ENCODE results near the gene PRRG2. TPM values are rescaled to one million over a fixed set of nuclear protein-coding genes. Genes with fewer than 3 reads are reported as not detected.

The PRRG2 gene
- total RNA-seq, 1 experiment from 2014 or later: 0.64 TPM

DNA sequence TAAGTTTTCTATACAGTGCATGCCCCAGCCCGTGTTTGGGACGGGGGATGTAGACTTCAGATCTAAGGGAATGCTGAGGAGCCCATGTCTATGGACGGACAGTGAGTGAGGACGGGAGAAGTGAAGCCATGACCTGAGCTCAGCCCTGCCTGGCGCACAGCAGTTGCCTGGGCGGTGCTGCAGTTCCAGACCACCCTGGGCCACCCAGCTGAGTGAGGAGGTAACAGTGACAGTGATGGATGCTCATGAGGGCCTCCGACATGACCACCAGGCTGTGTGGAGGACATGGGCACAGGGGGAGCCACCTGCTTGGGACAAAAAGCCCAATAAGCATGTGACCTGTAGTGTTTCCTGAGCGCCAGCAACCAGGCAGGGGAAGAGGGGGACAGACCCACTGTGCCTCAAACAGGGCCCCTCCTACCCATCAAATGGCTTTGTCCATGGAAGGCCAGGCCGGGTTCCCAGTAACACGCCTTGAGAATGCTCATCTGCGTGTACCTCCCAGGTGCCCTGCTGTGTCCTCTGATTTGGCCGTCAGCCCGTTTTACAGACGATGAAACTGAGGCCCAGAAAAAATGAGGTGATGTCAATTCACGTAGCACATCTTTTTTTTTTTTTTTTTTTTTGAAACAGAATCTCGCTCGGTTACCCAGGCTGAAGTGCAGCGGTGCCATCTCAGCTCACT is 23.3 kb upstream of the PRRG2 start:
- intact Hi-C loops (cut with micrococcal nuclease; ENCODE audit: unreplicated experiment): no loop called here
- CTCF ChIA-PET: interaction anchor here (0.7 kb wide), 1 partner anchor 138 kb away, joined by 3 read pairs; no protein-coding TSS in a partner anchor
- in situ Hi-C loops (cut with HindIII; ENCODE audit: low pct_unique_long_range_greater_than_20kb, low sequenced_read_pairs): no loop called here
- no peak for ATAC-seq
- Histone ChIP-seq H3K4me3 (ENCODE audit: low read depth in 2 of 2, low read length in 2 of 2) (no peak overlapping the region), H3K9me3 (ENCODE audit: control insufficient read depth, insufficient read depth, low read depth, low read length) (no peaks in the 10 kb centered on the region), H3K36me3 (ENCODE audit: control insufficient read depth, insufficient read depth, low read length) (no peaks in the 10 kb centered on the region; the same call in 1 of the 2 replicates), H3K27me3 (ENCODE audit: control insufficient read depth, insufficient read depth, low read length) (no peaks in the 10 kb centered on the region), H3K4me1 (ENCODE audit: control insufficient read depth, insufficient read depth, low read length) (no peaks in the 10 kb centered on the region), H3K27ac (ENCODE audit: low read length) (no peak overlapping the region)
- BruUV-seq (replicated peaks): no TSS peak
- TF ChIP-seq, protein P1, sequence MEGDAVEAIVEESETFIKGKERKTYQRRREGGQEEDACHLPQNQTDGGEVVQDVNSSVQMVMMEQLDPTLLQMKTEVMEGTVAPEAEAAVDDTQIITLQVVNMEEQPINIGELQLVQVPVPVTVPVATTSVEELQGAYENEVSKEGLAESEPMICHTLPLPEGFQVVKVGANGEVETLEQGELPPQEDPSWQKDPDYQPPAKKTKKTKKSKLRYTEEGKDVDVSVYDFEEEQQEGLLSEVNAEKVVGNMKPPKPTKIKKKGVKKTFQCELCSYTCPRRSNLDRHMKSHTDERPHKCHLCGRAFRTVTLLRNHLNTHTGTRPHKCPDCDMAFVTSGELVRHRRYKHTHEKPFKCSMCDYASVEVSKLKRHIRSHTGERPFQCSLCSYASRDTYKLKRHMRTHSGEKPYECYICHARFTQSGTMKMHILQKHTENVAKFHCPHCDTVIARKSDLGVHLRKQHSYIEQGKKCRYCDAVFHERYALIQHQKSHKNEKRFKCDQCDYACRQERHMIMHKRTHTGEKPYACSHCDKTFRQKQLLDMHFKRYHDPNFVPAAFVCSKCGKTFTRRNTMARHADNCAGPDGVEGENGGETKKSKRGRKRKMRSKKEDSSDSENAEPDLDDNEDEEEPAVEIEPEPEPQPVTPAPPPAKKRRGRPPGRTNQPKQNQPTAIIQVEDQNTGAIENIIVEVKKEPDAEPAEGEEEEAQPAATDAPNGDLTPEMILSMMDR (IDR thresholded peaks at IDR 0.05): no peak
- DNase-seq (ENCODE audit: low read depth, low spot score): no peak
- POLR2A ChIA-PET: no interaction called here

GRCh38 chr19:49558591-49558990 is 22.5 kb upstream of the PRRG2 start:
- no peak for TF ChIP-seq POLR2AphosphoS5 (IDR thresholded peaks at IDR 0.05; ENCODE audit: low read depth, low read length)
- TF ChIP-seq, protein P2, sequence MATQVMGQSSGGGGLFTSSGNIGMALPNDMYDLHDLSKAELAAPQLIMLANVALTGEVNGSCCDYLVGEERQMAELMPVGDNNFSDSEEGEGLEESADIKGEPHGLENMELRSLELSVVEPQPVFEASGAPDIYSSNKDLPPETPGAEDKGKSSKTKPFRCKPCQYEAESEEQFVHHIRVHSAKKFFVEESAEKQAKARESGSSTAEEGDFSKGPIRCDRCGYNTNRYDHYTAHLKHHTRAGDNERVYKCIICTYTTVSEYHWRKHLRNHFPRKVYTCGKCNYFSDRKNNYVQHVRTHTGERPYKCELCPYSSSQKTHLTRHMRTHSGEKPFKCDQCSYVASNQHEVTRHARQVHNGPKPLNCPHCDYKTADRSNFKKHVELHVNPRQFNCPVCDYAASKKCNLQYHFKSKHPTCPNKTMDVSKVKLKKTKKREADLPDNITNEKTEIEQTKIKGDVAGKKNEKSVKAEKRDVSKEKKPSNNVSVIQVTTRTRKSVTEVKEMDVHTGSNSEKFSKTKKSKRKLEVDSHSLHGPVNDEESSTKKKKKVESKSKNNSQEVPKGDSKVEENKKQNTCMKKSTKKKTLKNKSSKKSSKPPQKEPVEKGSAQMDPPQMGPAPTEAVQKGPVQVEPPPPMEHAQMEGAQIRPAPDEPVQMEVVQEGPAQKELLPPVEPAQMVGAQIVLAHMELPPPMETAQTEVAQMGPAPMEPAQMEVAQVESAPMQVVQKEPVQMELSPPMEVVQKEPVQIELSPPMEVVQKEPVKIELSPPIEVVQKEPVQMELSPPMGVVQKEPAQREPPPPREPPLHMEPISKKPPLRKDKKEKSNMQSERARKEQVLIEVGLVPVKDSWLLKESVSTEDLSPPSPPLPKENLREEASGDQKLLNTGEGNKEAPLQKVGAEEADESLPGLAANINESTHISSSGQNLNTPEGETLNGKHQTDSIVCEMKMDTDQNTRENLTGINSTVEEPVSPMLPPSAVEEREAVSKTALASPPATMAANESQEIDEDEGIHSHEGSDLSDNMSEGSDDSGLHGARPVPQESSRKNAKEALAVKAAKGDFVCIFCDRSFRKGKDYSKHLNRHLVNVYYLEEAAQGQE (IDR thresholded peaks at IDR 0.05; ENCODE audit: insufficient read depth in 1 of 2, low read depth in 2 of 2, low read length in 1 of 2): no peak
- no peak for TF ChIP-seq SIN3A (IDR thresholded peaks at IDR 0.05; ENCODE audit: borderline replicate concordance, insufficient read depth, low read depth, low read length)
- TF ChIP-seq TCF7L2 (IDR thresholded peaks at IDR 0.05; ENCODE audit: low read depth, low read length): no peak
- TF ChIP-seq, protein P1 (IDR thresholded peaks at IDR 0.05): no peak
- Histone ChIP-seq H3K27me3 (ENCODE audit: control insufficient read depth, insufficient read depth, low read length) (no peaks in the 10 kb centered on the region), H3K36me3 (ENCODE audit: control insufficient read depth, insufficient read depth, low read length) (no peaks in the 10 kb centered on the region; the same call in 1 of the 2 replicates), H3K27ac (ENCODE audit: low read length) (no peak overlapping the region), H3K9me3 (ENCODE audit: control insufficient read depth, insufficient read depth, low read depth, low read length) (no peaks in the 10 kb centered on the region), H3K4me1 (ENCODE audit: control insufficient read depth, insufficient read depth, low read length) (no peaks in the 10 kb centered on the region), H3K4me3 (ENCODE audit: low read depth in 2 of 2, low read length in 2 of 2) (no peak overlapping the region)
- no TSS peak for BruUV-seq (replicated peaks)
- ATAC-seq (no peak), DNase-seq (ENCODE audit: low read depth, low spot score) (no peak)
- in situ Hi-C loops (cut with HindIII; ENCODE audit: low pct_unique_long_range_greater_than_20kb, low sequenced_read_pairs) (no loop called here), intact Hi-C loops (cut with micrococcal nuclease; ENCODE audit: unreplicated experiment) (no loop called here)
- ChIA-PET POLR2A (no interaction called here), CTCF (interaction anchor here (0.6 kb wide), 1 partner anchor 41 kb away, joined by 3 read pairs; no protein-coding TSS in a partner anchor)
